Retinal pigment epithelial cell (primary cell): ENCODE measurements around the gene ZC3HAV1.
"Not testable (repeated sequence)": the region's sequence is repeated elsewhere in the genome, so short reads cannot be mapped to it uniquely, and the experiment has no call there.

Experiments used
- DNase-seq: peaks from one replicate; pipeline ENCODE4 v3.0.0-alpha.2; 2010; ENCODE audit warnings: low read depth
- H3K4me3 ChIP-seq: 2 replicates; pipeline ENCODE4 v1.5.1; 2011; ENCODE audit warnings: mild to moderate bottlenecking, low read length, control low read depth, moderate library complexity
- TF ChIP-seq, protein P1 (sequence below): conservative IDR thresholded peaks from 2 replicates; pipeline ENCODE4 v1.5.1; 2011; ENCODE audit warnings: low read depth, low read length, control low read depth, inconsistent platforms

ZC3HAV1 gene

DNA sequence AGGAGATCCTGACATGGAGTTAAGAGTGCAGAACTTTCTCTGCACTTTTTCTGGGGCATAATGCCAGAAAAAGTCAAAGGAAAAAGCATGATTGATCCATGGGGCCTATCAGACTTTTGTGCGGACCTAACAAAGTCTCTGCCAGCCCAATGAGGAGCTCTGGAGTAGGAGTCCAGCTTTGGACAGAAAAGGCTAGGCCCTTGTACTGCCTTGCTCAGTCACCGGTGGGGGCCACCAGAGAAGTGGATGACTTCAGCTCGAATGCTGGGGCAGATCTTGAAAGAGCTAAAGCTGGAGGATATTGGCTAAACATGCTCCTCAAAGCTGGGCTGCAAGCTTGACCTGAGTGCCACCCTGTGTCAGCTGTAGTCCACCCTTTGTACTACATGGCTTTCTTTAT, 2.8 kb upstream of the ZC3HAV1 start:
- no peak overlapping the region for H3K4me3 ChIP-seq
- TF ChIP-seq, protein P1, sequence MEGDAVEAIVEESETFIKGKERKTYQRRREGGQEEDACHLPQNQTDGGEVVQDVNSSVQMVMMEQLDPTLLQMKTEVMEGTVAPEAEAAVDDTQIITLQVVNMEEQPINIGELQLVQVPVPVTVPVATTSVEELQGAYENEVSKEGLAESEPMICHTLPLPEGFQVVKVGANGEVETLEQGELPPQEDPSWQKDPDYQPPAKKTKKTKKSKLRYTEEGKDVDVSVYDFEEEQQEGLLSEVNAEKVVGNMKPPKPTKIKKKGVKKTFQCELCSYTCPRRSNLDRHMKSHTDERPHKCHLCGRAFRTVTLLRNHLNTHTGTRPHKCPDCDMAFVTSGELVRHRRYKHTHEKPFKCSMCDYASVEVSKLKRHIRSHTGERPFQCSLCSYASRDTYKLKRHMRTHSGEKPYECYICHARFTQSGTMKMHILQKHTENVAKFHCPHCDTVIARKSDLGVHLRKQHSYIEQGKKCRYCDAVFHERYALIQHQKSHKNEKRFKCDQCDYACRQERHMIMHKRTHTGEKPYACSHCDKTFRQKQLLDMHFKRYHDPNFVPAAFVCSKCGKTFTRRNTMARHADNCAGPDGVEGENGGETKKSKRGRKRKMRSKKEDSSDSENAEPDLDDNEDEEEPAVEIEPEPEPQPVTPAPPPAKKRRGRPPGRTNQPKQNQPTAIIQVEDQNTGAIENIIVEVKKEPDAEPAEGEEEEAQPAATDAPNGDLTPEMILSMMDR, result no peak
- no peak for DNase-seq

DNA sequence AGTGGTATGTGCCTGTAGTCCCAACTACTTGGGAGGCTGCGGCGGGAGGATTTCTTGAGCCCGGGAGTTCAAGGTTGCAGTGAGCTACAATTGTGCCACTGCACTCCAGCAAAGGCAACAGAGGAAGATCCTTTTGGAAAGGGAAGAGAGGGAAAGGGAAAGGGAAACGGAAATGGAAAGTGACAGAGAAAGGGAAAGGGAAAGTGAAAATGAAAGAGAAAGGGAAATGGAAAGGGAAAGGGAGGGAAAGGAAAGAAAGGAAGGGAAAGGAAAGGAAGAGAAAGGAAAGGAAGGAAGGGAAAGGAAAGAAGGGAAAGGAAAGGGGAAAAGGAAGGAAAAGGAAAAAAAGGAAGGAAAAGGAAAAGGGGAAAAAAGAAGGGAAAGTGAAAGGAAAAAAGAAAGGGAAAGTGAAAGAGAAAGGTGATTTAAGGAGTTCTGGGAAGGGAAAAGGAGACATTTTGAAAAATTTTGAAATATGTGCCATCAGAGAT, 2.3 kb upstream of the ZC3HAV1 start:
- DNase-seq, result no peak

DNA sequence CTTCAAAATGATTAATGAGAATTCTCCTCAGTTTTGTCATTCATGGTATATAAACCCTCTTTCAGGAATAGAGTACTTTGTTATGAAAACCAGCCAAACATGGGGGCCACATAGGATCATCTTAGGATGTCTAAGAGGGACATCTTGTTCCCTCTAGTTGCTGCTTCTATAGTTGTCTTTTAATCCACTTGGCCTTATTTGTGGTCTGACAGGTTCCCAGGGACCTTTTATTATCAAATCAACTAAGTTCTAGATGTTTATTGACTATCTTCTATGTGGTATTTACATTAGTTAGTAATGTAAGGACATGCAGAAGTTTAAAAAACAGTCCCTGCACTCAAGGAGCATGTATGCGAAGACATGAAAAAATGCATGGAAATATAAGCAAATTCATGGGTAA, 1.6 kb upstream of the ZC3HAV1 start:
- H3K4me3 ChIP-seq, result no peak overlapping the region
- TF ChIP-seq, protein P1, result no peak
- DNase-seq, result no peak

More for the DNA sequence above, 2.3 kb upstream of the ZC3HAV1 start:
- no peak overlapping the region for H3K4me3 ChIP-seq
- TF ChIP-seq, protein P1, result no peak

DNA sequence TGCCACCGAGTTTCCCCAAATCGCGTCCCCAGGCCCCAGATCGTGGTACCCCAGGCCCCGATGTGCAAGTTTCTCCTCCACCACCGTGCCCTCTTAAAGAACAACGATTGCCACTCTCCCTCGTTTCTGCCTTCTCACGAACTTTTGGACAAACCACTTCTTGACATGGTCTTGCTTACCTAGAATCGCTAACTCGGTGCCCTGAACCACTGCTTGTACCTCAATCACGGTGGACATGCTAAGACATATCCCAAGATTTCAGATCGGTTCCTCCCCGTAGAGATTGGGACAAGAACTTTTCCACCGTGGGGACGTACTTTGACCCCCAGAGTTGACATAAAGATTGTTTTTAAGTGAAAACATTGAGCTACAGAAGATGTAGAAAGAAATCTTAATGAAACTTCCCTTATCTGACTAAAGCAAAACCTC, 477 bp upstream of the ZC3HAV1 start:
- DNase-seq, result no peak
- TF ChIP-seq, protein P1, result no peak
- peak overlapping the region; percentile 88 for H3K4me3 ChIP-seq

DNA sequence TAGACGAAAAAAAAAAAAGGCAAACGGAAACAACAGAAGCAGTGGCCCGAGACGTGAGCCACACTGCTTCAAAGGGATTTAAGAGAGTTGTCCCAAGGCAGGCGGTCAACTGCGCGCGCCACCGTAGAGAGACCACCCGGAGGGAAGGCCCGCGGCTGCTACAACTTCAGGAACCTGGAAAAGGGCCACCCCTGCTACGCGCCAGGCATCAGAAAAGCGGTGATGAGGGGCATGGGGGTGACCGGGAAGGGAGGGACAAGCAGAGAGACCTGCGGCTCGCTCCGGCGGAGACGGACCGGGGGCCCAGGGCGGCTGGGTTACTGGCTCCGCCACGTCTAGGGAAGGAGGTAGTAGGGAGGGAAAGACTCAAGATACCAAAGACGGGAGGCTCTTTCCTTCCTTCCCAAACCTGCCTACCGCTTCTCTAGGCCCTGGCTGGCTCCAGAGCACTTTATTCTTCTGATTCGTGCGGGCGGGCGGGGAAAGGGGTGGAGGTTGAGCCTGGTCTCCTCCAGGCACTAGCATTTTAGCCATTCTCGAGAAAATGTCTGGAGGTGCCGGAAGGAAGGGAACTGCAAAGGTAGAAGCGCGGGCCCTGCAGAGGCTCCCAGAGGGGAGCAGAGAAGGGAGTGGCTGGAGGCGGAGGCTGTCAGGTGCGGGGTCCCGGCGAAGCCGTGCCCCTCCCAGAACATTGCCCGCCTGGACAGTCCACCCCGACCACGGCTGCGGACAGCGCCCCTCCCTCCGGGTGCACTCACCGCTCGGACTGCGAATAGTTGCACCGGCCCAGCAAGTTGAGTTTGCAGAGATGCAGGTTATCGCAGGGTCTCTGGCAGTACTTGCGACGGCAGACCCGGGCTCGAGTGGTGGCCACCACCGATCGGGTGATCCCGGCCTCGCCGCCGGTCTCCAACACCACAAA, 993 bp downstream of the ZC3HAV1 start:
- peak overlapping the region; percentile 88 for H3K4me3 ChIP-seq
- no peak for DNase-seq
- TF ChIP-seq, protein P1, result peak; percentile 11

DNA sequence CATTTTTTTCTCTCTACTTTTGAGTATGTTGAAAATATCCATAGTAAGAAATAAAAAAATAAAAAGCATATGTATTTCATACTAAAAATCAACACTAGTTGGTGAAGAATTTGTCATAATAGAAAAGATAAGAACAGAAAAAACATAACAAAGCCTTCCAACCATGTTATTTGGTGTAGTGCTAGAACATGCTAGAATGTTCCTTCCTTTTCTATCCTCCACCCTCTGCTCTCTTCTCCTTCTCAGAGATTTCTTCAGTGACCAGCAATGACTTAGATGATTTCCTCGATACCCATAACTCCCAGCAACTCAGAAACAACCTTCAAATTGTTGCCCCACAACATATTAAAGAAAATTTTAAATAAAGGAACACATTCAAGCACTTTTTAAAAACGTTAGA, 2.6 kb downstream of the ZC3HAV1 start:
- TF ChIP-seq, protein P1, result no peak
- H3K4me3 ChIP-seq, result no peak overlapping the region
- no peak for DNase-seq

DNA sequence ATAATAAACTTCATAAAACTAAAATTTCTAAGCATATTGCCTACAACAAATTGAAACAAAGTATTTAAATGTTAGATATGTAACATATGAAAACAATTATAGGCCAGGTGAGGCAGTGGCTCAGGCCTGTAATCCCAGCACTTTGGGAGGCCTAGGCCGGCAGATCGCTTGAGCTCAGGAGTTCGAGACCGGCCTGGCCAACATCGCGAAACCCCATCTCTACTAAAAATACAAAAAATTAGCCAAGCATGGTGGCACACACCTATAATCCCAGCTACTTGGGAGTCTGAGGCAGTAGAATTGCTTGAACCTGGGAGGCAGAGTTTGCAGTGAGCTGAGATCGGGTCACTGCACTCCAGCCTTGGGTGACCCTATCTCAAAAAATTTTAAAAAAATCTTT, 3.3 kb downstream of the ZC3HAV1 start:
- not testable (repeated sequence) for H3K4me3 ChIP-seq, DNase-seq
